Esophagus muscularis mucosa (tissue), 4 donors: ENCODE results near the gene NAA20. TPM values are rescaled to one million over a fixed set of nuclear protein-coding genes. Genes with fewer than 3 reads are reported as not detected.

Experiments
- DNase-seq: peaks from one replicate; pipeline ENCODE4 v3.0.0-alpha.2; 2017; ENCODE audit errors: extremely low spot score
- H3K27ac ChIP-seq, 4 donors: fragments of 200-600 bp; sonication (generic); replicated peaks in 1 of 4; 1 replicate in 3 of 4; 2 replicates in 1 of 4; pipeline ENCODE4 v1.5.1; 2016 to 2019; ENCODE audit warnings: mild to moderate bottlenecking in 1 of 4
- H3K27me3 ChIP-seq, 4 donors: fragments of 200-600 bp; sonication (generic); one replicate each; pipeline versions ENCODE4 v1.5.1 to v1.6.0; 2016 to 2019
- H3K36me3 ChIP-seq, 4 donors: fragments of 200-600 bp; sonication (generic); one replicate each; pipeline ENCODE4 v1.5.1; 2016 to 2019
- H3K4me1 ChIP-seq, 4 donors: fragments of 200-600 bp; sonication (generic); one replicate each; pipeline ENCODE4 v1.5.1; 2016 to 2019
- H3K4me3 ChIP-seq, 4 donors: fragments of 200-600 bp; sonication (generic); 1 replicate in 2 of 4; 2 replicates in 2 of 4; pipeline ENCODE4 v1.5.1; 2016 to 2019; ENCODE audit warnings: mild to moderate bottlenecking in 4 of 4, moderate library complexity in 1 of 4
- H3K9me3 ChIP-seq, 4 donors: fragments of 200-600 bp; sonication (generic); 1 replicate in 3 of 4; 2 replicates in 1 of 4; pipeline ENCODE4 v1.5.1; 2016 to 2019
- EP300 ChIP-seq: sonication (generic); formaldehyde crosslinking; IDR thresholded peaks from one replicate; pipeline ENCODE4 v1.6.1; 2017; ENCODE audit warnings: antibody characterized with exemption
- POLR2A ChIP-seq: fragments of 450-650 bp; IDR thresholded peaks from one replicate; pipeline ENCODE4 v1.6.1; 2017; ENCODE audit warnings: antibody characterized with exemption, moderate library complexity, mild to moderate bottlenecking, low read depth
- POLR2AphosphoS5 ChIP-seq, 2 donors: sonication (generic); formaldehyde crosslinking; IDR thresholded peaks; one replicate each; pipeline ENCODE4 v1.6.1; 2017; ENCODE audit warnings: antibody characterized with exemption in 2 of 2
- WGBS: methylation state at CpG from one replicate; pipeline ENCODE4 v1.1.5; 2018; 5-methylcytosine and 5-hydroxymethylcytosine counted together
- intact Hi-C: fragments of 100-400 bp; cut with DNase I; formaldehyde crosslinking; loops from one replicate; pipeline ENCODE4 v1.15.1; 2023
- total RNA-seq, 4 donors: library from RNA; depleted of rRNA; stranded (reverse); fragments of >200 nt; gene quantifications; one replicate each; pipeline versions ENCODE4 v1.1.0 to v1.2.1, GENCODE V29; 2016
- TF ChIP-seq, protein P1 (sequence below), 3 experiments: fragments of 200-600 bp in 2 of 3; fragments of 450-650 bp in 1 of 3; sonication (generic) in 2 of 3; IDR thresholded peaks; one replicate each; pipeline ENCODE4 v1.5.1; 2017 to 2019; ENCODE audit warnings: antibody characterized with exemption in 3 of 3, mild to moderate bottlenecking in 2 of 3, moderate library complexity in 1 of 3

Gene NAA20
- total RNA-seq, 4 donors from 2014 or later = 29.5 to 38.5 (median 34.8) TPM

- peaks cover 89 to 100% (median 99%) of the 10 kb centered on the region in 4 donors for H3K36me3 ChIP-seq
- peaks cover 0 to 8% (median 6%) of the 10 kb centered on the region in 4 donors for H3K4me1 ChIP-seq
- H3K4me3 ChIP-seq = no peak overlapping the region
- no peaks in the 10 kb centered on the region for H3K9me3 ChIP-seq
- no peak for DNase-seq
- H3K27ac ChIP-seq = peak overlapping the region in 1 of 4 donors; percentile 7
- TF ChIP-seq, protein P1, sequence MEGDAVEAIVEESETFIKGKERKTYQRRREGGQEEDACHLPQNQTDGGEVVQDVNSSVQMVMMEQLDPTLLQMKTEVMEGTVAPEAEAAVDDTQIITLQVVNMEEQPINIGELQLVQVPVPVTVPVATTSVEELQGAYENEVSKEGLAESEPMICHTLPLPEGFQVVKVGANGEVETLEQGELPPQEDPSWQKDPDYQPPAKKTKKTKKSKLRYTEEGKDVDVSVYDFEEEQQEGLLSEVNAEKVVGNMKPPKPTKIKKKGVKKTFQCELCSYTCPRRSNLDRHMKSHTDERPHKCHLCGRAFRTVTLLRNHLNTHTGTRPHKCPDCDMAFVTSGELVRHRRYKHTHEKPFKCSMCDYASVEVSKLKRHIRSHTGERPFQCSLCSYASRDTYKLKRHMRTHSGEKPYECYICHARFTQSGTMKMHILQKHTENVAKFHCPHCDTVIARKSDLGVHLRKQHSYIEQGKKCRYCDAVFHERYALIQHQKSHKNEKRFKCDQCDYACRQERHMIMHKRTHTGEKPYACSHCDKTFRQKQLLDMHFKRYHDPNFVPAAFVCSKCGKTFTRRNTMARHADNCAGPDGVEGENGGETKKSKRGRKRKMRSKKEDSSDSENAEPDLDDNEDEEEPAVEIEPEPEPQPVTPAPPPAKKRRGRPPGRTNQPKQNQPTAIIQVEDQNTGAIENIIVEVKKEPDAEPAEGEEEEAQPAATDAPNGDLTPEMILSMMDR (IDR thresholded peaks at IDR 0.05) = no peak
- no peak for TF ChIP-seq EP300
- TF ChIP-seq POLR2AphosphoS5 (IDR thresholded peaks at IDR 0.05) = no peak
- no peak for TF ChIP-seq POLR2A
- H3K27me3 ChIP-seq = no peaks in the 10 kb centered on the region
- intact Hi-C loops = no loop called here
- 68% methylated on average over 5 of the region's 5 CpGs for WGBS
Measured at GRCh38 chr20:20037960-20038359, 20.8 kb downstream of the NAA20 start.

DNA sequence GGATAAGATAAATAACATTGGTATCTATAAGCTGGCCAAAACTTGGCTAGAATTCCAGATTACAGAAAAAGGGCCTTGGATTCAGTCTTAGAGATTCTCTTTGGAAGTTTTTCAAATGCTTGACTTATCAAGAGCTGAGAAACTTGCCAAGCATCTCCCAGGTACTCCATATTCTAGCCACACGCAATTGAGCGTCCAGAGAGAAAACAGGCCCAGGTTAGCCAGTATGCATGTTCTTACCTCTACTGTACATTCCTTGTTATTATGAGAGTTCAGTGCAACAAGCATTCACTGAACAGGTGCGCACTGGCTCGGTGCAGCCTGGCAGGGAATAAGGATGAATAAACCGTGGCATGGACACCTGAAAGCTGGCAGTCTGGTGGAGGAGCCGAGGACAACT is 21.4 kb downstream of the NAA20 start:
- H3K36me3 ChIP-seq = peaks cover 91 to 100% (median 99%) of the 10 kb centered on the region in 4 donors
- 100% methylated on average over 6 of the region's 6 CpGs for WGBS

DNA sequence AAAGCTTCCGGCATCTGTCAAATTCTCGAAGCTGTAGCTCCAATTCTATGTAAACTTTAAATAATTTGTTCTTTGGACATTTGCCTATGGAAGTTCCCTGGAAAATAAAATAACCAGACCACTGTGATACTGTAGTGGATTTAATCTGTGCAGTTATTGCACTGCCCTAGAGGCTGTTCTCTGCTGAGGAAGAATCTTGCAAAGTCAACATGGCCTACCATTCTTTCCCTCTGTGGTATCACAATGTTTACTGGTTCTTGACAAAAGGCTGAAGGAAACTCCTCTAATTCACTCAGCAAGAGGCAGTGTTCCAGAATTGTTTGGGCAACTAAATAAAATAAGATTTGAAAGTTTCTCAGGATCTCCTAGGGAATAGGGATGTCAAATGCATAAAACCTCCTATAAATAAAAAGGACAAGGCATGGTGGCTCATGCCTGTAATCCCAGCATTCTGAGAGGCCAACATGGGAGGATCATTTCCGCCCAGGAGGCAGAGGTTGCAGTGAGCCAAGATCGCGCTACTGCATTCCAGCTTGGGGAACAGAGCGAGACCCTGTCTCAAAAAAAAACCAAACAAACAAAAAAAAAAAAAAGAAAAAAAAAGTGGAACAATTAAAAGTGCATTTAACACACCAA is 22.7 kb downstream of the NAA20 start:
- Histone ChIP-seq H3K27ac (no peak overlapping the region), H3K27me3 (no peaks in the 10 kb centered on the region), H3K4me3 (no peak overlapping the region), H3K9me3 (no peaks in the 10 kb centered on the region), H3K36me3 (peaks cover 92 to 100% (median 98%) of the 10 kb centered on the region in 4 donors), H3K4me1 (peaks cover 0 to 8% (median 6%) of the 10 kb centered on the region in 4 donors)
- DNase-seq = no peak
- intact Hi-C loops = no loop called here
- WGBS = 91% methylated on average over 6 of the region's 6 CpGs
- no peak for TF ChIP-seq EP300
- TF ChIP-seq POLR2AphosphoS5 (IDR thresholded peaks at IDR 0.05) = no peak
- no peak for TF ChIP-seq POLR2A
- TF ChIP-seq, protein P1 (IDR thresholded peaks at IDR 0.05) = no peak

More for the DNA sequence above, 21.4 kb downstream of the NAA20 start:
- Histone ChIP-seq H3K27ac (no peak overlapping the region), H3K9me3 (no peaks in the 10 kb centered on the region), H3K4me3 (no peak overlapping the region), H3K27me3 (no peaks in the 10 kb centered on the region), H3K4me1 (peaks cover 0 to 8% (median 6%) of the 10 kb centered on the region in 4 donors)
- TF ChIP-seq, protein P1 (IDR thresholded peaks at IDR 0.05) = no peak
- no peak for TF ChIP-seq POLR2AphosphoS5 (IDR thresholded peaks at IDR 0.05)
- no peak for TF ChIP-seq EP300
- TF ChIP-seq POLR2A = no peak
- DNase-seq = no peak
- intact Hi-C loops = no loop called here

DNA sequence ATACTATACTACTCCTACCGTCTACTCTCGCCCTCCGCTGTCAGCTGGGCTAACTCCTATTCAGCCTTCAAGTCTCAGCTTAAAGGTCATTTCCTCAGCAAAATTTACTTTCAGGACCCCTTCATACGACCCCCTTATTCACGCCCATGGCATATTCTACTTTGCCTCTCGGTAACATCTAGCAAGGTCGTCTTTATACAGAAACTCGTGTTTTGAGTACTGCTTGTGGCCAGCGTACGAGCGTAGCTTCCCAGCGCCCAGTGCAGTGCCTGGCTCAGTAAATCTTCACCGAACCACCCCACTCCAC is 34.6 kb downstream of the NAA20 start:
- Histone ChIP-seq H3K36me3 (peaks cover 36 to 39% (median 37%) of the 10 kb centered on the region in 4 donors), H3K27ac (peak overlapping the region; percentile 77 to 89 (median 86)), H3K4me3 (peak overlapping the region; percentile 81 to 99 (median 92)), H3K9me3 (no peaks in the 10 kb centered on the region), H3K4me1 (peaks cover 10 to 22% (median 19%) of the 10 kb centered on the region in 4 donors), H3K27me3 (peaks cover 0 to 5% (median 0%) of the 10 kb centered on the region in 4 donors)
- no peak for TF ChIP-seq POLR2A
- no peak for TF ChIP-seq EP300
- TF ChIP-seq POLR2AphosphoS5 (IDR thresholded peaks at IDR 0.05) = no peak
- TF ChIP-seq, protein P1 (IDR thresholded peaks at IDR 0.05) = no peak
- 6% methylated on average over 11 of the region's 13 CpGs for WGBS
- DNase-seq = no peak
- intact Hi-C loops = no loop called here
